Measurements from ENCODE around the gene IL4I1.

IL4I1 gene

DNA sequence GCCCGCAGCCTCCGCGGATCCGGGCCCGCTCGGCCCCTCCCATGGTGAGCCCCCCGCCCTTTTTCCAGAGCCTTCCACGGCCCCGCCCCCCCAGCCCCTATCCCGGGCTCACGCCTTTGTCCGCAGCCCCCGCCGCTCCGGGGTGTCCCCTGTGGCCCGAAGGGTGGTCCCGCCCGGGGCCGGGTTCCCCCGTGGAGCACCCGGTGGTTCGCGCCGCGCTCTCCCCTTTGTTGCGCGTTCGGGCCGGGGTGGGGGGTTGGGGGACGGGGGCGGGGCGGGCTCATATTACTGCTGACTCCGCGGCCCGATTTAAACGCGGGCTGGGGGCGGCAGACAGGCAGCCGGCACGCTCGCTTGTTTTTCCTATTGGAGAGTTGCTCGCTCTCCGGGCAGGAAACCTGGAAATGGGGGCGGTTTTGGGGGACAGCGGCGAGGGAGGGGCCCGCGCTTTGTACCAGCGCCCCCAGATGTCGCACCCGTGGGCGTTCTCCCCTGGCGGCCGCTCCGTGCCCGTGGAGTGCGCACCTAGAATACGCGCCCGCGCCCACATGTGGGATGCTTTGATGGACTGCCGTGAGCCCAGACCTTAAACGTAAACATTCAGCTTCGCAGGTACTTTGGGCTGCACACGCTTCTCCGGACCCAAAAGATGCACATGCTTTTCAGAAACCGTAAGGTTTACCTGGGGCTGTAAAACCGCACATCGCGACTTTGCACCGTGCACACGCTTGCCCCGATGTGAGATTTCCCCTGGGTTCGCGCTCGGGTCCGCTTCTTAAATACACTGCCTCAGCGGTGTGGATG is 45.0 kb downstream of the IL4I1 start:
- in situ Hi-C loops (cut with HindIII; ENCODE audit: low pct_ligation_motif_present, low sequenced_read_pairs), result no loop called here
- no peak for DNase-seq
- peak overlapping the region; percentile 99 for H3K27ac ChIP-seq
- no peak for TF ChIP-seq CTCF (IDR thresholded peaks at IDR 0.05; ENCODE audit: low read depth, low read length, missing control alignments)
- peaks cover 15% of the 10 kb centered on the region for H3K36me3 ChIP-seq (replicated peaks)
- no peaks in the 10 kb centered on the region for H3K27me3 ChIP-seq (replicated peaks)
- peak overlapping the region; percentile 81 for H3K4me3 ChIP-seq (ENCODE audit: low read depth, low read length)

- in situ Hi-C loops (cut with HindIII; ENCODE audit: low pct_ligation_motif_present, low sequenced_read_pairs), result no loop called here
- TF ChIP-seq CTCF (IDR thresholded peaks at IDR 0.05; ENCODE audit: low read depth, low read length, missing control alignments), result no peak
- peak; percentile 80 for DNase-seq
- Histone ChIP-seq H3K36me3 (replicated peaks) (peaks cover 9% of the 10 kb centered on the region), H3K4me3 (ENCODE audit: low read depth, low read length) (peak within 1 kb of the TSS; percentile 81), H3K27me3 (replicated peaks) (no peaks in the 10 kb centered on the region), H3K27ac (peak within 1 kb of the TSS; percentile 99)
Observed at GRCh38 chr19:49850487-49851342, 46.0 kb downstream of the IL4I1 start, which contains the start of gene PTOV1. Gene PTOV1, plus strand, starts transcription at chr19:49851159.

GRCh38 chr19:49850221-49850486 is 46.5 kb downstream of the IL4I1 start:
- DNase-seq, result no peak
- Histone ChIP-seq H3K27me3 (replicated peaks) (no peaks in the 10 kb centered on the region), H3K4me3 (ENCODE audit: low read depth, low read length) (peak overlapping the region; percentile 81), H3K27ac (peak overlapping the region; percentile 99), H3K36me3 (replicated peaks) (peaks cover 6% of the 10 kb centered on the region)
- in situ Hi-C loops (cut with HindIII; ENCODE audit: low pct_ligation_motif_present, low sequenced_read_pairs), result no loop called here
- no peak for TF ChIP-seq CTCF (IDR thresholded peaks at IDR 0.05; ENCODE audit: low read depth, low read length, missing control alignments)

DNA sequence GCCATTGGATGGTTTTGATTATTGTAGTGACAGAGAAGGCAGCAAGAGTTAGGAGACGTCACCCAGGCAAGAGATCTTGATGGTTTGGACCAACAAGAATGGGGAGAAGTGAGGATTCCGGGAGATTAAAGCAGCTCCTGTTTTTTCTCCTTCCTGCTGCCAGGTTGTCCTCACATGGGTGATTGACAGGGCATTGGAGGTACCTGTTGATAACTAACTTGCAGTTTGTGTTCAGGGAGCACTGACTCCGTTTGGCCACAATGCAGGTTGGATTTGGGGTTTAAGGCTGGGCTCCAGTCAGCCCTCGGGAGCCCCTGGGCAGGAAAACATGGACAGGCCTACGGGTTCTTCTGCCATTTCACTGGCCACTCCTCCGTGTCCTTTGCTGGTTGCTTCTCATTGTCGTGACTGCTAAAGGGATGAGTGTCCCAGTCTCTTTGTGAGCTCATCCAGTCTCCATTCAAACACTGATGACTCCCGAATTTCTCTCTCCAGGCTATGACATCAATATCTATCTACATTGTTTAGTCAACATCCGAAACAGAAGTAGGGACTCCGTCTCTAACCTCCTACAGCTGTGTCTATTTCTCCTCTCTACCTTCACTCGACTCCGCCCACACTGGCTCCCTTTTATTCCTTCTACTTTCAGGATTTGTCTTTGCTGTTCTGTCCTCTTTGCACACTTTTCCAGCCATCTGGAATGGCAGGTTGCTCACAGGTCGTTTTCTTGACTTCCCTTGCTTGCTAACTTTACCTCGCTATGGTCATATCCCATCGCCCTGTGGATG is 47.1 kb downstream of the IL4I1 start:
- H3K36me3 ChIP-seq (replicated peaks), result peaks cover 4% of the 10 kb centered on the region
- no peak overlapping the region for H3K27ac ChIP-seq
- DNase-seq, result no peak
- no peaks in the 10 kb centered on the region for H3K27me3 ChIP-seq (replicated peaks)
- in situ Hi-C loops (cut with HindIII; ENCODE audit: low pct_ligation_motif_present, low sequenced_read_pairs), result no loop called here
- peak overlapping the region; percentile 81 for H3K4me3 ChIP-seq (ENCODE audit: low read depth, low read length)
- TF ChIP-seq CTCF (IDR thresholded peaks at IDR 0.05; ENCODE audit: low read depth, low read length, missing control alignments), result no peak

- Histone ChIP-seq H3K4me3 (ENCODE audit: low read depth, low read length) (no peak overlapping the region), H3K36me3 (replicated peaks) (no peaks in the 10 kb centered on the region), H3K27ac (no peak overlapping the region), H3K27me3 (replicated peaks) (no peaks in the 10 kb centered on the region)
- in situ Hi-C loops (cut with HindIII; ENCODE audit: low pct_ligation_motif_present, low sequenced_read_pairs), result no loop called here
- no peak for DNase-seq
- TF ChIP-seq CTCF (IDR thresholded peaks at IDR 0.05; ENCODE audit: low read depth, low read length, missing control alignments), result no peak
Observed at GRCh38 chr19:49848938-49849337, 47.7 kb downstream of the IL4I1 start.

Data from brain microvascular endothelial cell (primary cell).